Measurements from ENCODE around the gene PLIN3.

DNA sequence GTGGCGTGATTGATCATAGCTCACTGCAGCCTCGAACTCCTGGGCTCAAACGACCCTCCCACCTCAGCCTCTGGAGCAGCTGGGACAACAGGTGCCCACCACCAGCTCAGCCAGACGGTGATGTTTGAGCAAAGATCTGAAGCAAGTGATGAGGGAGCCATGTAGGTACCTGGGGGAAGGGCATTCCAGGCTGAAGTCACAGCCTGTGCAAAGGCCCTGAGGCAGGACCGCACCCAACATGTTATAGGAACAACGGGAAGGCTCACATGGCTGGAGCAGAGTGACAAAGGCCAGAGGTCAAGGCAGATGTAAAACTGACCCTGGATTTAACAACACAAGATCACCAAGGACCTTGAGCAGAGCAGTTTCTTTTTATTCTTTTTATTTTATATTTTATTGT lies 61.1 kb downstream of the PLIN3 start:
- TF ChIP-seq, protein P1, sequence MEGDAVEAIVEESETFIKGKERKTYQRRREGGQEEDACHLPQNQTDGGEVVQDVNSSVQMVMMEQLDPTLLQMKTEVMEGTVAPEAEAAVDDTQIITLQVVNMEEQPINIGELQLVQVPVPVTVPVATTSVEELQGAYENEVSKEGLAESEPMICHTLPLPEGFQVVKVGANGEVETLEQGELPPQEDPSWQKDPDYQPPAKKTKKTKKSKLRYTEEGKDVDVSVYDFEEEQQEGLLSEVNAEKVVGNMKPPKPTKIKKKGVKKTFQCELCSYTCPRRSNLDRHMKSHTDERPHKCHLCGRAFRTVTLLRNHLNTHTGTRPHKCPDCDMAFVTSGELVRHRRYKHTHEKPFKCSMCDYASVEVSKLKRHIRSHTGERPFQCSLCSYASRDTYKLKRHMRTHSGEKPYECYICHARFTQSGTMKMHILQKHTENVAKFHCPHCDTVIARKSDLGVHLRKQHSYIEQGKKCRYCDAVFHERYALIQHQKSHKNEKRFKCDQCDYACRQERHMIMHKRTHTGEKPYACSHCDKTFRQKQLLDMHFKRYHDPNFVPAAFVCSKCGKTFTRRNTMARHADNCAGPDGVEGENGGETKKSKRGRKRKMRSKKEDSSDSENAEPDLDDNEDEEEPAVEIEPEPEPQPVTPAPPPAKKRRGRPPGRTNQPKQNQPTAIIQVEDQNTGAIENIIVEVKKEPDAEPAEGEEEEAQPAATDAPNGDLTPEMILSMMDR (optimal IDR thresholded peaks at IDR 0.05 in 1 of 3, IDR thresholded peaks at IDR 0.05 in 1 of 3, conservative IDR thresholded peaks at IDR 0.05 in 1 of 3; ENCODE audit: extremely low read depth in 1 of 3, insufficient read depth in 2 of 3, low read length in 3 of 3), result no peak
- no peak for TF ChIP-seq EZH2 (IDR thresholded peaks at IDR 0.05; ENCODE audit: low read length)

All from keratinocyte (primary cell).